Gastroesophageal sphincter (tissue), 4 donors: ENCODE results near the gene CCPG1. TPM values are rescaled to one million over a fixed set of nuclear protein-coding genes. Genes with fewer than 3 reads are reported as not detected.
A peak's percentile ranks its signal among the peaks of the same experiment; 100 is the strongest.

Source experiments
- ATAC-seq: fragments of 150-250 bp; one replicate; pipeline ENCODE4 v1.9.1; 2016; ENCODE audit warnings: mild to moderate bottlenecking, moderate library complexity
- H3K27ac ChIP-seq, 4 donors: fragments of 200-600 bp; sonication (generic) in 3 of 4; 1 replicate in 3 of 4; 2 replicates in 1 of 4; pipeline ENCODE4 v1.5.1; 2016 to 2019
- H3K27me3 ChIP-seq: fragments of 200-600 bp; sonication (generic); one replicate; pipeline ENCODE4 v1.5.1; 2019
- H3K36me3 ChIP-seq, 2 donors: fragments of 200-600 bp; sonication (generic); one replicate each; pipeline ENCODE4 v1.5.1; 2019; ENCODE audit warnings: control low read depth in 1 of 2
- H3K4me1 ChIP-seq, 3 donors: fragments of 200-600 bp; sonication (generic); 1 replicate in 2 of 3; 2 replicates in 1 of 3; pipeline ENCODE4 v1.5.1; 2016 to 2019; ENCODE audit warnings: control low read depth in 2 of 3
- H3K4me3 ChIP-seq, 2 donors: fragments of 200-600 bp; sonication (generic); one replicate each; pipeline ENCODE4 v1.5.1; 2019; ENCODE audit warnings: mild to moderate bottlenecking in 1 of 2, moderate library complexity in 1 of 2
- H3K9me3 ChIP-seq, 3 donors: fragments of 200-600 bp; sonication (generic); one replicate each; pipeline ENCODE4 v1.5.1; 2017 to 2019; ENCODE audit warnings: control low read depth in 2 of 3
- CTCF ChIP-seq, 4 experiments: fragments of 200-600 bp in 2 of 4; fragments of 450-650 bp in 2 of 4; sonication (generic) in 1 of 4; IDR thresholded peaks; one replicate each; pipeline ENCODE4 v1.5.1; 2017 to 2019; ENCODE audit warnings: antibody characterized with exemption in 4 of 4, mild to moderate bottlenecking in 2 of 4, moderate library complexity in 2 of 4
- EP300 ChIP-seq: sonication (generic); formaldehyde crosslinking; IDR thresholded peaks from one replicate; pipeline ENCODE4 v1.6.1; 2017; ENCODE audit warnings: antibody characterized with exemption, mild to moderate bottlenecking
- POLR2A ChIP-seq, 2 donors: fragments of 450-650 bp; IDR thresholded peaks; one replicate each; pipeline ENCODE4 v1.6.1; 2017; ENCODE audit warnings: antibody characterized with exemption in 2 of 2, mild to moderate bottlenecking in 2 of 2, moderate library complexity in 1 of 2
- POLR2AphosphoS5 ChIP-seq: sonication (generic); formaldehyde crosslinking; IDR thresholded peaks from one replicate; pipeline ENCODE4 v1.6.1; 2017; ENCODE audit warnings: antibody characterized with exemption
- WGBS, 2 donors: methylation state at CpG; one replicate each; pipeline ENCODE4 v1.1.5; 2018; ENCODE audit warnings: low coverage in 1 of 2; 5-methylcytosine and 5-hydroxymethylcytosine counted together
- total RNA-seq, 4 donors: library from RNA; depleted of rRNA; stranded (reverse); fragments of >200 nt; gene quantifications; one replicate each; pipeline ENCODE4 v1.1.0, GENCODE V29; 2016

CCPG1 gene
- total RNA-seq, 4 donors from 2014 or later = 48.2 to 88.2 (median 61.0) TPM

- TF ChIP-seq CTCF (IDR thresholded peaks at IDR 0.05) = peak in 3 of 4 experiments; percentile 32 to 41 (median 33)
- no peak for TF ChIP-seq EP300
- TF ChIP-seq POLR2A (IDR thresholded peaks at IDR 0.05) = peak; percentile 47 to 65
- TF ChIP-seq POLR2AphosphoS5 = peak; percentile 86
- no peaks in the 10 kb centered on the region for H3K27me3 ChIP-seq
- ATAC-seq = peak; percentile 96
- H3K4me3 ChIP-seq = peak within 1 kb of the TSS; percentile 83 to 94
- H3K36me3 ChIP-seq = peaks cover 0 to 14% of the 10 kb centered on the region in 2 donors
- H3K27ac ChIP-seq = peak within 1 kb of the TSS; percentile 76 to 90 (median 88)
- WGBS, 2 donors = 0 to 3% methylated on average over 2 to 19 of the region's 49 CpGs
- peaks cover 0 to 38% (median 10%) of the 10 kb centered on the region in 3 donors for H3K4me1 ChIP-seq
- no peaks in the 10 kb centered on the region for H3K9me3 ChIP-seq
Measured at GRCh38 chr15:55318588-55319494, 89.3 kb downstream of the CCPG1 start, which contains the start of the genes PIGB and PIGBOS1. PIGB (plus strand) TSS chr15:55319222; CDS start chr15:55319251, 29 bp downstream. PIGBOS1 (minus strand) TSS chr15:55319123; CDS start chr15:55317792, 1,331 bp downstream.

Other genes starting within 250 kb of the CCPG1 start
- gene RSL24D1, start 211.4 kb downstream of the CCPG1 start, total RNA-seq = 100 to 1,000 TPM in 1 of 4 donors, 10 to 100 TPM in 3; 50.1 to 103 (median 83.9) TPM
- gene RAB27A, start 118.5 kb downstream of the CCPG1 start, total RNA-seq = 10 to 100 TPM; 16.9 to 29.7 (median 21.4) TPM
- gene PIGBOS1, start 89.2 kb downstream of the CCPG1 start, total RNA-seq = 10 to 100 TPM in 3 of 4 donors, 1 to 10 TPM in 1; 6.7 to 19.6 (median 14.7) TPM
- gene PIGB, start 89.1 kb downstream of the CCPG1 start, total RNA-seq = 10 to 100 TPM in 2 of 4 donors, 1 to 10 TPM in 2; 7.0 to 14.0 (median 9.0) TPM
- 1 to 10 TPM; 1.9 to 5.4 (median 3.9) TPM for gene PIERCE2, start 136 bp upstream of the CCPG1 start, total RNA-seq
- 1 to 10 TPM in 2 of 4 donors, under 1 TPM in 1, not detected in 1; 0.40 to 3.5 (median 1.5) TPM for gene DNAAF4, start 99.9 kb upstream of the CCPG1 start, total RNA-seq
- gene PYGO1, start 180.0 kb upstream of the CCPG1 start, total RNA-seq = 10 to 100 TPM; 17.3 to 22.2 (median 20.9) TPM